Measurements from ENCODE around the gene SLC66A2.
"Not testable (repeated sequence)": the region's sequence is repeated elsewhere in the genome, so short reads cannot be mapped to it uniquely, and the experiment has no call there.

SLC66A2 gene

DNA sequence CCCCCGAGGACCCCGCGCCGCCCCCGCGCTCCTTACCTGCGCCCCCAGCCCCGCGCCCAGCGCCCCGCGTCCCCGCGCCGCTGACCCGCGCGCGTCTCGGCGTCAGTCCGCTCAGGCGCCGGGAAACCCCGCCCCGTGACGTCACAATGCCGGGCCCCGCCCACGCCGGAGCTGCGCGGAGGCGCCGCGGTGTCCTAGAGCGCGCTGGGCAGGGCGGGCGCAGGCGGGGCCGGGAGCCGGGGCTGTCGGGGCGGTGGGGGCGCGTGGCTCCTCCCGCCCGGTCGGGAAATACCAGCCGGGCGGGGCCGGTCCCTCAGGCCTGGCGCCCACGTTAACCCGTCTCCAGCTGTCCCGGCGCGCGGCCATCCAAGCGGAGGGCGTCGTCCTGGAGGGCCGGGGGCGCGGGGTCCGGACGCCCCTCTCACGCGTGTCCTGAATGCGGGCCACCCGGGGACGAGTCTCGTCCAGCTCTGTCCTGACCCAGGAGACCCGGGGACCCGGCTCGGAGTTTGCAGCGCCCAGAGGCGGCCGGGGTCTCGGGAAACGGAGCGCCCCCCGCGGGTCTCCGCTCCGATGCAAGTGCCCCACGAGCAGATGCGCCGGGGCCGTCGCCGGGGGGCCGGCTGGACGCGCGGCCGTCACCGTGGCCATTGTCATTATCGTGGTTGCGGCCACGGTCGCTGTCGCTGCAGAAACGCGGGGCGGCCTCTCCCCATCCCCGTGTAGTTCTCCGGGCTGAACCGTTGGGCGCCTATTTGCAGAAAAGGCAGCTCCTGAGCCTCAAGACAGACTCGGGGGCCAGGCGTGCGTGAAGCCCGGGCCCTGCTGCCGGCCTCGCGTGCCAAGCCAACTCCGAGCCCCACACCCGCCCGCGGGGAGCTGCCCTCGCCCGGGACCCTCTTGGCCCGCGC, at the start of gene SLC66A2:
Gene SLC66A2 (minus strand): TSS at position 109 of the 911 bp plus-strand sequence. CDS start 727 bp downstream, outside the sequence.
- DNase-seq (ENCODE audit: low spot score), result peak; percentile 62
- FAIRE-seq, result no peak

GRCh38 chr18:80000877-80001276, 49.4 kb upstream of the SLC66A2 start:
- no peak for DNase-seq (ENCODE audit: low spot score)
- FAIRE-seq, result no peak

DNA sequence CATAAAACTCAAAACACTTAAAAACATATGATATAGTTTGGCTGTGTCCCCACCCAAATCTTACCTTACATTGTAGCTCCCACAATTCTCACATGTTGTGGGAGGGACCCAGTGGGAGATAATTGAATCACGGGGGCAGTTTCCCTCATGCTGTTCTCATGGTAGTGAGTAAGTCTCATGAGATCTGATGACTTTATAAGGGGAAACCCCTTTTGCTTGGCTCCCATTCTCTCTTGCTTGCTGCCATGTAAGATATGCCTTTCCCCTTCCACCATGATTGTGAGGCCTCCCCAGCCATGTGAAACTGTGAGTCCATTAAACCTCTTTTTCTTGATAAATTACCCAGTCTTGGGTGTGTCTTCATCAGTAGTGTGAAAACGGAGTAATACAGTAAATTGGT, 48.2 kb upstream of the SLC66A2 start:
- not testable (repeated sequence) for DNase-seq (ENCODE audit: low spot score); FAIRE-seq

- no peak for DNase-seq (ENCODE audit: low spot score)
- no peak for FAIRE-seq
These were observed 40.0 kb upstream of the SLC66A2 start for GRCh38 chr18:79991494-79991893.

GRCh38 chr18:79989195-79989497, 37.7 kb upstream of the SLC66A2 start:
- DNase-seq (ENCODE audit: low spot score) (no peak), FAIRE-seq (no peak)

GRCh38 chr18:79988451-79989194, 37.2 kb upstream of the SLC66A2 start, which contains the start of gene TXNL4A:
TSS of gene TXNL4A (minus strand) at chr18:79988563. CDS start at chr18:79988392, 171 bp downstream.
- DNase-seq (ENCODE audit: low spot score) (peak; percentile 63), FAIRE-seq (no peak)

- FAIRE-seq (no peak), DNase-seq (ENCODE audit: low spot score) (no peak)
These were observed 36.6 kb upstream of the SLC66A2 start for GRCh38 chr18:79988071-79988450.

- DNase-seq (ENCODE audit: low spot score) (no peak), FAIRE-seq (no peak)
These were observed 36.1 kb upstream of the SLC66A2 start for GRCh38 chr18:79987566-79987965.

DNA sequence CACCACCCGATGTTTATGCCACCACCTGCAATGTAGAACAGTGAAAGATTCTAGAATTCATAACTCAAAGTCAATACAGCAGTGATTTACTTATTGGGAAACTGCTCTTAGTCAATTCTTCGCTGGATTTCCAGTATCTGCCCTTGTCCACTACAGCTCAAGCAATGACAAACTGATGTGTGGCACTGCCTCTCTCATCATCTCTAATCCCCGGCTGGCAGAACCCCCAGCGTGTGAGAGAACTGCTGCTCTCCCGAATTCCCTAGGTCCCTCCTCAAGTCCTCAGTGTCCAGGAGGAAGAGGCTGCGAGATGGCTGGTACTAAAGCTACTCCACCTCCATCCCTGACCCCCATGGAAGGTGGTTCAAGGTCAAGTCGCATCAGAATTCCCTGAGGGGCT, 35.3 kb upstream of the SLC66A2 start:
- DNase-seq (ENCODE audit: low spot score), result no peak
- FAIRE-seq, result no peak

- no peak for FAIRE-seq
- no peak for DNase-seq (ENCODE audit: low spot score)
These were observed 33.7 kb upstream of the SLC66A2 start for GRCh38 chr18:79985172-79985571.

GRCh38 chr18:79983793-79984192, 32.3 kb upstream of the SLC66A2 start:
- FAIRE-seq (no peak), DNase-seq (ENCODE audit: low spot score) (no peak)

- FAIRE-seq (no peak), DNase-seq (ENCODE audit: low spot score) (no peak)
These were observed 31.8 kb upstream of the SLC66A2 start for GRCh38 chr18:79983253-79983652.

- no peak for FAIRE-seq
- no peak for DNase-seq (ENCODE audit: low spot score)
These were observed 31.3 kb upstream of the SLC66A2 start for GRCh38 chr18:79982736-79983135.

GRCh38 chr18:79980585-79980984, 29.1 kb upstream of the SLC66A2 start:
- FAIRE-seq (no peak), DNase-seq (ENCODE audit: low spot score) (no peak)

DNA sequence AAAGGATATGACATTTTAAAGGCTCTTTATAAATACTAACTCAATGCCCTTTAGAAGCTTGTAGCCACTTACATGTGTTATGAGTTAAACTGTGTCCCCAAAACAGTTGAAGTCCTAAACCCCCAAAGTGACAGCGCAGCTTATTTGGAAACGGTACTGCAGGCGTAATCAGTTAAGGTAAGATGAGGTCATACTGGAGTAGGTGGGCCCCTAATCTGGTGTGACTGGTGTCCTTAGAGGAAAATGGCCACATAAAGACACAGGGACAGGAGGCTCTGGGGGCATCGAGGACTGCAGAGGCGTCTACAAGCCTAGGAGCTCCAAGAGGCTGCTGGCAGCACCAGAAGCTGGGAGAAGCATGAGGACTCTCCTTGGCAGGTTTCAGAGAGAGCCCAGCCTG, 28.4 kb upstream of the SLC66A2 start:
- FAIRE-seq (no peak), DNase-seq (ENCODE audit: low spot score) (no peak)

DNA sequence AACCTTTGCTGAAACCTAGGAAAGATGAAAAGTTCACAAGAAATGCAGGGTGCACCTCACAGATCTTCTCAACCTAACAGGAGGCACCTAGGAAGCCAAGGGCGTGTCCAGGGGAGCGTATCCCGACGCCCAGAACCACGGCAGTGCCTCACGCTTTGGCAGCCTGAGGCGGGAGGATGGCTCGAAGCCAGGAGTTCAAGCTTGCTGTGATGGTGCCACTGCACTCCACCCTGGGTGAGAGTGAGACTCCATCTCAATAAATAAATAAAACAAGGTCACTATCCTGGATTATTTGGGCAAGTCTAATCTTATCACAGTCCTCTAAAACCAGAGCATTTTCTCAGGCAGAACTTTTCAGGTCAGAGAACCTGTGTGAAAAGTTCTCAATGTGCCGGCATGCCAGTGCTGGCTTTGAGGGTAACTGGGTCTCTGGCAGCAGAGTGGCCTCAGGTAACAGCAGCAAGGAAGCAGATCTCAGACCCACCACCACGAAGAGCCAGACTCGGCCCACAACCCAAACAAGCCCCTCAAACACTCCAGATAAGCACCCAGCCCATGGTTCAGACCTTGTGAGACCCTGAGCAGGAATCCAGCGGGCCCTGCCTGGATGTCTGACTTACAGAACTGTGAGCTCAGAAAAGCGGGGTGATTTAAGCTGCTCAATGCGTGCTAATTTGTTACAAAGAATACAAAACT, 24.7 kb upstream of the SLC66A2 start:
- DNase-seq (ENCODE audit: low spot score) (no peak), FAIRE-seq (no peak)

DNA sequence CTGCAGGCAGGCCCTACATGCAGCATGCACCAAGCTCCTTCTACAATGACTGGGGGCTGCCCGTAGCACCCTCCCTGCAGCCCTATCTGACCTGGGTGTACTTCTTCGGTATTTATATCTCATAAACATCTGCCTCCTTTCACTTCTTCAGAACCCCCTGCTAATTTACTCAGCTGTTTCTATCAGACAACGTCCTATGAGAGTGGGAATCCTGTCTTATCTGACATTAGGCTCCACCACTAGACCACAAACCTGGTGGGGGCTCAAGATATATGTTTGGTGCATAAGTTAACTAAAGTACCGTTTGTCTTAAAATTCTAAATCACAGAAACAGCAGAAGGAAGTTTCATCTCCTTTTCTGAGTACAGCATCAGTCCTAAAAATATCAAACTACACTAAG, 23.6 kb upstream of the SLC66A2 start:
- FAIRE-seq, result no peak
- DNase-seq (ENCODE audit: low spot score), result no peak

DNA sequence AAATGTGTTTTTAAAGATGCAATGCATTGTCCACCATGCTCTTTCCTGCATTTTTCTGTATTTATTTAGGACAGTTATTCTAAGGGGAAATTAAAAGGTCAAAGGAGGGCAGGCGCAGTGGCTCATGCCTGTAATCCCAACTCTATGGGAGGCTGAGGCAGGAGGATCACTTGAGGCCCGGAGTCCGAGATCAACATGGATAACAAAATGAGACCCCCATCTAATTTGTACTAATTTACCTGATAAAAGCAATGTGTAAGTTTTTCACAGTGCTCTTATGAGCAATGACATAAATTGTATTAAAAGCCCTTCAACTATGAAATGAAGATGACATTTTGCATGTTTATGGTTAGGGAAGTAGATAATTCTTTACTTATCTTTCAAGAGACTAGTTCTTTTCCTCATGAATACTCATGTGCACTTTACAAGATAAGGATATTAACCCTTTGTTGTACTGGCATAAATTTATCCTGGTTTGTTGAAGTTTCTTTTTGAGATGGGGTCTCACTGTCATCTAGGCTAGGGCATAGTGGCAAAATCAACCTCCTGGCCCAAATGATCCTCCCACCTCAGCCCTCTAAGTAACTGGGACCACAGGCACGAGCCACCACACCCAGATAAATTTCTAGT, 22.7 kb upstream of the SLC66A2 start:
- DNase-seq (ENCODE audit: low spot score) (no peak), FAIRE-seq (no peak)

DNA sequence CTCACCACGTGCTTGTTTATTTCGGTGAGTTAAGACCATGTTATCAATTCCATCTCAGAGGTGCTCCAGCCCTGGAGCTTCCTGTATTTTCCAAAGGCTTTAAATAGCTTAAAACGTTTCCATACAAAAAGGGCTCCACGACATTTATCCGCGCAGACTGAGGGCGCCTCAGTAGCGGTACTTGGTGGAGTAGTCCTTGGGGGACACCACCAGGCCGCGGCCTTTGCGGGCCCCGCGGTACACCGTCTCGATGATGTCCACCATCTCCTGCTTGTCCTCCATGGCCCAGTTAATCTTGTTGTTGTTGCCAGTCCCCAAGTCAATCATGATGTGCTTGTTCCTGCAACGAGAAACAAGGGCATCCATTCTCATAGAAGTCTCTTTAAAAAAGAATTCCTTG, 22.1 kb upstream of the SLC66A2 start:
- DNase-seq (ENCODE audit: low spot score) (no peak), FAIRE-seq (no peak)

- no peak for DNase-seq (ENCODE audit: low spot score)
- FAIRE-seq, result no peak
These were observed 21.3 kb upstream of the SLC66A2 start for GRCh38 chr18:79972720-79973119.

GRCh38 chr18:79971986-79972385, 20.5 kb upstream of the SLC66A2 start:
- DNase-seq (ENCODE audit: low spot score) (no peak), FAIRE-seq (no peak)

Measured in RCC 7860 (cell line).